Measurements from ENCODE around the gene FGD2.
A peak's percentile ranks its signal among the peaks of the same experiment; 100 is the strongest.

FGD2 gene

GRCh38 chr6:37059344-37060194 is 54.1 kb downstream of the FGD2 start:
- H3K27ac ChIP-seq (ENCODE audit: low read depth, low read length): peak overlapping the region; percentile 71
- H3K9ac ChIP-seq (ENCODE audit: low read length): peak overlapping the region; percentile 33
- no peaks in the 10 kb centered on the region for H3K9me3 ChIP-seq (ENCODE audit: low read length)
- H3K36me3 ChIP-seq (ENCODE audit: insufficient read depth, low read length): no peaks in the 10 kb centered on the region
- H3K4me3 ChIP-seq (ENCODE audit: low read depth in 1 of 2, low read length in 2 of 2): peak overlapping the region in 1 of 2 donors; percentile 27
- H3K27me3 ChIP-seq (ENCODE audit: control insufficient read depth in 1 of 2, insufficient read depth in 2 of 2, low read length in 2 of 2): no peaks in the 10 kb centered on the region
- H3K4me1 ChIP-seq (ENCODE audit: insufficient read depth, low read length): peaks cover 12% of the 10 kb centered on the region

GRCh38 chr6:37060195-37060559 is 54.7 kb downstream of the FGD2 start:
- Histone ChIP-seq H3K27ac (ENCODE audit: low read depth, low read length) (peak overlapping the region; percentile 71), H3K27me3 (ENCODE audit: control insufficient read depth in 1 of 2, insufficient read depth in 2 of 2, low read length in 2 of 2) (no peaks in the 10 kb centered on the region), H3K36me3 (ENCODE audit: insufficient read depth, low read length) (no peaks in the 10 kb centered on the region), H3K9me3 (ENCODE audit: low read length) (no peaks in the 10 kb centered on the region), H3K4me1 (ENCODE audit: insufficient read depth, low read length) (peaks cover 12% of the 10 kb centered on the region), H3K9ac (ENCODE audit: low read length) (peak overlapping the region; percentile 33), H3K4me3 (ENCODE audit: low read depth in 1 of 2, low read length in 2 of 2) (no peak overlapping the region)

DNA sequence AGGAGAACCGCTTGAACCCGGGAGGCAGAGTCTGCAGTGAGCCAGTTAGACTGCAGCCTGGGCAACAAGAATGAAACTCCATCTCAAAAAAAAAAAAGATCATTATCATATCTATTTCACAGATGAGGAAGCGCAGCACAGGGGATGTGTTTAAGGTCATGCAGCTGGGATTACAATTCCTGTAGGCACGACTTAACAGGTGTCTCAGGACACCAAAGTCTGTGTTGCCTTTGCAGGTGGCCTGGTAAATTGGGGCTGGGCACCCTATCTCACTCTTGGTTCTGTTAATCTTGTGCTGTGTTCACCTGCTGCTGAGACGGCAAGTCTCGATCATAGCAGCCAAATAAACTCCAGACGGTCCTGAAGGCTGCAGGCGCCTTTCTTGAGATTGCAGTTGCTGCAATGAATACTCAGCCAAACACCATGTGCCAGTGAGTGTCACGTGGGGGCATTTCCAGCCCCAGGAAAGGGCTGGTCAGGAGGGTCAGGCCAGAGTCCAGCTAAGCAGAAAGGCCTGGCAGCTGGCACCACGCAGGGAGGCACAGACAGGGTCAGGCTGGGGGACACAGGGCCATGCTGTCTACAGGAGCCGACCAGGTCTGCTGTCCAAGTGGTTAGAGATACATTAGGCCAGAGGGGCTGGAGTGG is 55.8 kb downstream of the FGD2 start:
- Histone ChIP-seq H3K9me3 (ENCODE audit: low read length) (no peaks in the 10 kb centered on the region), H3K4me3 (ENCODE audit: low read depth in 1 of 2, low read length in 2 of 2) (no peak overlapping the region), H3K4me1 (ENCODE audit: insufficient read depth, low read length) (peaks cover 12% of the 10 kb centered on the region), H3K27me3 (ENCODE audit: control insufficient read depth in 1 of 2, insufficient read depth in 2 of 2, low read length in 2 of 2) (no peaks in the 10 kb centered on the region), H3K9ac (ENCODE audit: low read length) (no peak overlapping the region), H3K27ac (ENCODE audit: low read depth, low read length) (no peak overlapping the region), H3K36me3 (ENCODE audit: insufficient read depth, low read length) (no peaks in the 10 kb centered on the region)

DNA sequence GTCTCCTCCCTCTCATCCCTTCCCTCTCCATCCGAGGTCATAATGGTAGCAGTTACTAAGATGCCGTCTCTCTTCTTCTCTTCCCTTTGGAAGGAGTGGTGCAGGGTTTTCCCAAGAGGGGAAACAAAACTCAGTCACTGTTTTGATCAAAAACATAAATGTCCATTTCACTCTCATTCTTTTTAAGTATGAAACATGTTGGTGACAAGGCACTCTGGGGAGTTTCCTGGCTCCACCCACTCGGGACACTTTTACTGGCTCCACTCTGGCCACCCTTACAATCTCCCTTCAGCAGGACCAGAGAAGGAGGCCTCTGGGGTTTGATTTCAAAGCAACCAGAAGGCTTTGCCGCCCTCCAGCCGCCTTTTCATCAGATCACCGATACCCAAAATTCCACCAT is 57.0 kb downstream of the FGD2 start:
- H3K36me3 ChIP-seq (ENCODE audit: insufficient read depth, low read length): no peaks in the 10 kb centered on the region
- no peaks in the 10 kb centered on the region for H3K9me3 ChIP-seq (ENCODE audit: low read length)
- no peak overlapping the region for H3K9ac ChIP-seq (ENCODE audit: low read length)
- H3K27me3 ChIP-seq (ENCODE audit: control insufficient read depth in 1 of 2, insufficient read depth in 2 of 2, low read length in 2 of 2): no peaks in the 10 kb centered on the region
- H3K4me3 ChIP-seq (ENCODE audit: low read depth in 1 of 2, low read length in 2 of 2): no peak overlapping the region
- H3K27ac ChIP-seq (ENCODE audit: low read depth, low read length): no peak overlapping the region
- H3K4me1 ChIP-seq (ENCODE audit: insufficient read depth, low read length): peaks cover 12% of the 10 kb centered on the region

- Histone ChIP-seq H3K27me3 (ENCODE audit: control insufficient read depth in 1 of 2, insufficient read depth in 2 of 2, low read length in 2 of 2) (no peaks in the 10 kb centered on the region), H3K4me1 (ENCODE audit: insufficient read depth, low read length) (no peaks in the 10 kb centered on the region), H3K36me3 (ENCODE audit: insufficient read depth, low read length) (no peaks in the 10 kb centered on the region), H3K9me3 (ENCODE audit: low read length) (no peaks in the 10 kb centered on the region), H3K4me3 (ENCODE audit: low read depth in 1 of 2, low read length in 2 of 2) (no peak overlapping the region), H3K9ac (ENCODE audit: low read length) (no peak overlapping the region), H3K27ac (ENCODE audit: low read depth, low read length) (no peak overlapping the region)
These were observed 63.2 kb downstream of the FGD2 start for GRCh38 chr6:37068356-37069270.

DNA sequence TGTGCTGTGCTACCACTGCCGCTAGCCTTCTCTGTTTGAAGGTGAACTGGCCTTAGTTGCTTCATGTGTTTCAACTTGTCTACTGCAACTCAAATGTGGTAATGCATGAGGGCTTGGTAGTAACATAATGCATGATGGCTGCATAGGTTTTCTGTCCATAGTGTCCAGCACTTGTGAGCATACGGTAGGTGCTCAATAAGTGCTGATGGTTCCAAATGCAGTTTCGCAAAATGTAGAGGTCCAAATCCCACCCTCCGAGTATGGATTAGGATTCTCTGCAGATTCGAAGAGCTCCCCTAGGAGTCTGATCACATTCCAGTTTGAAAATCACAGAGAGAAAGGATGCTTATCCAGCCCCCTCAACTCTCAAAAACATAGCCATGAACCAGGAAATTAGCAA is 64.2 kb downstream of the FGD2 start:
- Histone ChIP-seq H3K36me3 (ENCODE audit: insufficient read depth, low read length) (no peaks in the 10 kb centered on the region), H3K4me1 (ENCODE audit: insufficient read depth, low read length) (no peaks in the 10 kb centered on the region), H3K4me3 (ENCODE audit: low read depth in 1 of 2, low read length in 2 of 2) (no peak overlapping the region), H3K27me3 (ENCODE audit: control insufficient read depth in 1 of 2, insufficient read depth in 2 of 2, low read length in 2 of 2) (no peaks in the 10 kb centered on the region), H3K9ac (ENCODE audit: low read length) (no peak overlapping the region), H3K9me3 (ENCODE audit: low read length) (no peaks in the 10 kb centered on the region), H3K27ac (ENCODE audit: low read depth, low read length) (no peak overlapping the region)

DNA sequence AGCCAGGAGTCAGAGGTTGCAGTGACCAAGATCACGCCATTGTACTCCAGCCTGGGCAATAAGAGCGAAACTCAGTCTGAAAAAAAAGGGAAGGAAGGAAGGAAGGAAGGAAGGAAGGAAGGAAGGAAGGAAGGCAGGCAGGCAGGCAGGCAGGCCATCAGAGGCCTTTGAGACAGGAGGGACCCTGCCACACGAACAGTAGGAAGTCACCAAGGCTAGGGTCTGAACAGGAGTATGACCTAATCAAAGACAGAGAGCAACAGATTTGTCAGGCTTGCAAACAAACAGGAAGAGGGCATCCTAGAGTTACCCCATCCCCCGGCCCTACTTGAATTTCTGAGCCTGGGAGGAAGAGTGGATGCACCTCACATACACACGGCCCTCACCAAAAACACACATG is 67.1 kb downstream of the FGD2 start:
- H3K9me3 ChIP-seq (ENCODE audit: low read length): no peaks in the 10 kb centered on the region
- H3K27ac ChIP-seq (ENCODE audit: low read depth, low read length): no peak overlapping the region

DNA sequence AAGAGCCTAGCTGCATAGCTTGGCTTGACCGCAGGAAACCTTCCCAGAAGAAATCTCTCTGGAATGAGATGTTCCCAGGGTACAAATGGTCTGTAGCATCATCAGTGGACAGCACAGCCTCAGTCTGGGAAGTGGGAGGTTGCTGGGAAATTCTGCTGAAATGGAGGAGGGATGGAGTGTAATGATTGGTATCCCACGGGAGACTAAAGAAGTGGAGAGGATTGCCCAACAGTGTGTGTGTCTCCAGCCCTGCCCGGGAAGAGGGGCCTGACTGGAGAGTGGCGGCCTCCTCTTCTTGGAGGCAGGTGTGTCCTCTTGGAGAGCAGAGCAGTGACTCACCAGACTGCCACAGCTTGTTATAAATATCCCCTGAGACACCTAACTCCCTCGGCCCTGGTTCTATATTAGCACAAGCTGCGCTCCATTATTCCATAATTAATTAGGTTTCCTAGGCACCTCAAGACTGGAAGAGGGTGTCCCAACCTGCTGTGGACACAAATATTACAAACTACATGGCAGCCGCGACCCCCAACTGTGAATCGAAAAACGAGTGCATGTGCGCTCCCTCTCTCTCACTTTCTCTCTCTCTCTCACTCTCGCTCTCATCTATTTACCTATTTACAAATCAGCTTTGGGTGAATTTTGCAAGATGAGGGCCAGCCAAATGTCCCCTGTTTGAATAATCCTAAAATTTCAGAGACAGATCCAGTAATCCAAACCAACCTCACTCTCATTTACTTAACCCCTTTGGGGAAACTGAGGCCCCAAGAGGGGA is 68.8 kb downstream of the FGD2 start:
- Histone ChIP-seq H3K27ac (ENCODE audit: low read depth, low read length) (no peak overlapping the region), H3K9ac (ENCODE audit: low read length) (no peak overlapping the region), H3K4me1 (ENCODE audit: insufficient read depth, low read length) (peaks cover 15% of the 10 kb centered on the region)

More for the DNA sequence above, 67.1 kb downstream of the FGD2 start:
- no peak overlapping the region for H3K4me3 ChIP-seq (ENCODE audit: low read depth in 1 of 2, low read length in 2 of 2)
- H3K9ac ChIP-seq (ENCODE audit: low read length): no peak overlapping the region
- no peaks in the 10 kb centered on the region for H3K36me3 ChIP-seq (ENCODE audit: insufficient read depth, low read length)
- peaks cover 4% of the 10 kb centered on the region for H3K4me1 ChIP-seq (ENCODE audit: insufficient read depth, low read length)
- no peaks in the 10 kb centered on the region for H3K27me3 ChIP-seq (ENCODE audit: control insufficient read depth in 1 of 2, insufficient read depth in 2 of 2, low read length in 2 of 2)

DNA sequence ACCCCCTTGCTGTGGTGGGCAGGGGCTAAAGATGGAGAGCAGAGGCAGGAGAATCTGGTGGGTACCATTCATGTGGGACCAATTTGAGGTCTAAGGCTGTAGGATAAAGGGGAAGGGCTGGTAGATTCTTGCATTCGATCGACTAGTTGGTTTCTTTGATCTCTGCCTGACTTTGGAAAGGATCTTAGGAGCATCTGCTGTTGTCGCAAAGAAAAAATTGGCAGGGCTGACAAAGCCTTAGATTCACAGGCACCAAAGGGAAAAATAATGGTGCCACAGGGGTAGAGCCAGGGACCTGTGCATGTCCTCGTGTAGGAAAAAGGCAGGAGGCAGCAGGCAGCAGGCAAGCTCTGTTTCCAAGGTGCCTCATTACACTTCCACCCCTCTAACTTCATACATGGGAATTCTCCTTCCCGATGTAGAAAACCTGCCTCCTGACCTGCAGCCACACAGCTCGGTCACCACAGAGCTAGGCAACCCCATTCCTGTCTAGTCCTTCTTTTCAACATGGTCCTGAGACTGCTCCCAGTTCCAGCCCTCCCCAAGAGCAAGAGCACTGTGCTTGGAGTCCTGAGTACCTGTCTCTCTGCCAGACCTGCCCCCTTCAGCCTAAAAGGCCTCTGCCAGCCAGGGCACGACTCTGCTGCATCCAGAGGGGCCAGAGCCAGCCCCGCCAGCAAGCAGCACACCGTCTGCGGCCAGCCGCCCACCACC is 71.9 kb downstream of the FGD2 start:
- H3K4me1 ChIP-seq (ENCODE audit: insufficient read depth, low read length): peaks cover 15% of the 10 kb centered on the region
- H3K4me3 ChIP-seq (ENCODE audit: low read depth in 1 of 2, low read length in 2 of 2): no peak overlapping the region
- no peaks in the 10 kb centered on the region for H3K36me3 ChIP-seq (ENCODE audit: insufficient read depth, low read length)
- H3K27ac ChIP-seq (ENCODE audit: low read depth, low read length): peak overlapping the region; percentile 71
- no peaks in the 10 kb centered on the region for H3K9me3 ChIP-seq (ENCODE audit: low read length)
- no peaks in the 10 kb centered on the region for H3K27me3 ChIP-seq (ENCODE audit: control insufficient read depth in 1 of 2, insufficient read depth in 2 of 2, low read length in 2 of 2)
- no peak overlapping the region for H3K9ac ChIP-seq (ENCODE audit: low read length)

More for the DNA sequence above, 68.8 kb downstream of the FGD2 start:
- Histone ChIP-seq H3K9me3 (ENCODE audit: low read length) (no peaks in the 10 kb centered on the region), H3K27me3 (ENCODE audit: control insufficient read depth in 1 of 2, insufficient read depth in 2 of 2, low read length in 2 of 2) (no peaks in the 10 kb centered on the region), H3K36me3 (ENCODE audit: insufficient read depth, low read length) (no peaks in the 10 kb centered on the region), H3K4me3 (ENCODE audit: low read depth in 1 of 2, low read length in 2 of 2) (no peak overlapping the region)

GRCh38 chr6:37077905-37078296 is 72.4 kb downstream of the FGD2 start:
- no peak overlapping the region for H3K4me3 ChIP-seq (ENCODE audit: low read depth in 1 of 2, low read length in 2 of 2)
- peak overlapping the region; percentile 71 for H3K27ac ChIP-seq (ENCODE audit: low read depth, low read length)
- peaks cover 15% of the 10 kb centered on the region for H3K4me1 ChIP-seq (ENCODE audit: insufficient read depth, low read length)
- no peaks in the 10 kb centered on the region for H3K27me3 ChIP-seq (ENCODE audit: control insufficient read depth in 1 of 2, insufficient read depth in 2 of 2, low read length in 2 of 2)
- H3K9ac ChIP-seq (ENCODE audit: low read length): no peak overlapping the region
- H3K36me3 ChIP-seq (ENCODE audit: insufficient read depth, low read length): no peaks in the 10 kb centered on the region
- H3K9me3 ChIP-seq (ENCODE audit: low read length): no peaks in the 10 kb centered on the region
